HL-60 (cell line): ENCODE results near the gene KLK13.

ENCODE experiments used
- DNase-seq, 2 experiments: peaks; one replicate each; pipeline ENCODE4 v3.0.0-alpha.2; 2010 to 2020; ENCODE audit warnings: low read depth in 1 of 2, low spot score in 1 of 2
- H3K27ac ChIP-seq: fragments of 250-450 bp; sonication (Bioruptor Pico); replicated peaks from 2 replicates; pipeline ENCODE4 v1.5.1; 2020; ENCODE audit warnings: mild to moderate bottlenecking, moderate library complexity
- H3K27me3 ChIP-seq: fragments of 250-450 bp; sonication (Bioruptor Pico); 2 replicates; pipeline ENCODE4 v1.5.1; 2021; ENCODE audit warnings: mild to moderate bottlenecking, moderate library complexity; ENCODE audit not compliant: insufficient read depth, poor library complexity, severe bottlenecking
- H3K4me3 ChIP-seq: replicated peaks from 2 replicates; pipeline ENCODE4 v1.5.1; 2011; ENCODE audit warnings: mild to moderate bottlenecking, control low read depth, low read length; ENCODE audit not compliant: insufficient read depth
- CTCF ChIP-seq: IDR thresholded peaks from one replicate; pipeline ENCODE4 v1.5.1; 2011; ENCODE audit warnings: low read length, control low read depth, inconsistent platforms; ENCODE audit not compliant: insufficient read depth
- GABPA ChIP-seq: IDR thresholded peaks from 2 replicates; pipeline ENCODE4 v1.6.1; 2012; ENCODE audit warnings: low read depth
- POLR2AphosphoS5 ChIP-seq: IDR thresholded peaks from 2 replicates; pipeline ENCODE4 v1.6.1; 2012; ENCODE audit warnings: low read depth
- REST ChIP-seq: IDR thresholded peaks from 2 replicates; pipeline ENCODE4 v1.6.1; 2012; ENCODE audit warnings: low read depth; ENCODE audit not compliant: insufficient replicate concordance
- SPI1 ChIP-seq: IDR thresholded peaks from 2 replicates; pipeline ENCODE4 v1.6.1; 2012; ENCODE audit warnings: low read depth, mild to moderate bottlenecking, borderline replicate concordance

Gene KLK13

GRCh38 chr19:51044327-51044726 lies 20.6 kb downstream of the KLK13 start:
- Histone ChIP-seq H3K27me3 (peaks cover 6% of the 10 kb centered on the region), H3K4me3 (no peak overlapping the region), H3K27ac (no peak overlapping the region)
- no peak for DNase-seq
- no peak for TF ChIP-seq POLR2AphosphoS5
- no peak for TF ChIP-seq CTCF
- TF ChIP-seq SPI1 = no peak

GRCh38 chr19:51043497-51043896 lies 21.4 kb downstream of the KLK13 start:
- TF ChIP-seq GABPA (no peak), CTCF (no peak), SPI1 (no peak), POLR2AphosphoS5 (no peak), REST (no peak)
- Histone ChIP-seq H3K27ac (no peak overlapping the region), H3K4me3 (no peak overlapping the region), H3K27me3 (peaks cover 6% of the 10 kb centered on the region)
- no peak for DNase-seq

DNA sequence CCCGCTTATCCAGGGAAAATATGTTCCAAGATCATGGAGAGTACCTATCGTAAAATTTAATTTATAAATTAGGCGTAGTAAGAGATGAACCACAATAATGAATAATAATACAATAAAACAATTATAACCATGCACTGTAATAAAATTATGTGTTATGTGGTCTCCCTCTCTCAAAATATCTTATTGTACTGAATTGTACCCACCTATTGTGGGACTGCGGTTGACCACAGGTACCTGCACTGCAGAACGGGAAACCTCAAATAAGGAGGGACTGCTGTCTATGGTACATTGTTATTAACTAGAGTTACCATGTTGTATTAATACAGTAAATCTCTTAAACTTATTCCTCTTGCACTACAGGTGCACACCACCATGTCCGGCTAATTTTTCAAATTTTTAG lies 24.7 kb downstream of the KLK13 start:
- TF ChIP-seq CTCF = no peak
- Histone ChIP-seq H3K27ac (no peak overlapping the region), H3K27me3 (no peaks in the 10 kb centered on the region), H3K4me3 (no peak overlapping the region)
- DNase-seq = no peak

DNA sequence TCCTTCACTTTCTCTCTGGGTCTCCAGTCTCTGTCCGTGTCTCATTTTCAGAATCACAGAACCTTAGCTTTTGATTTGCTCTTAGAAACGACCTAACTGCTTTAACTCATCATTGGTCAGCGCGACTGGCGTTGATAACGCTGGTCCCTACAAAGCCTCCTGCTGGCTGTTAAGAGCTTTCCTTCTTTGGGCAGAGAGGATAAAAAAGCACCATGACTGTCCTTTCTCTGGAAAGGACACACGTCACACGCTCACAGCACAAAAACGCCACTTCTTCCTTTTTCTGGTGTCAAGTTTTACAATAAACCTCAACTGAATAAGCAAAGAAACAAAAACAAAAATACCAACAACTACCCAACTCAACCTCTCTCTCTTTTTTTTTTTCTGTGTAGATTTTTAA lies 28.4 kb downstream of the KLK13 start:
- Histone ChIP-seq H3K4me3 (no peak overlapping the region), H3K27me3 (no peaks in the 10 kb centered on the region), H3K27ac (no peak overlapping the region)
- DNase-seq = no peak
- TF ChIP-seq CTCF = no peak
- TF ChIP-seq SPI1 = no peak
- no peak for TF ChIP-seq REST
- TF ChIP-seq POLR2AphosphoS5 = no peak
